Adrenal gland (tissue), 12 donors: ENCODE data around the gene SNX9. TPM values are rescaled to one million over a fixed set of nuclear protein-coding genes. Genes with fewer than 3 reads are reported as not detected.

Source experiments
- DNase-seq, 7 donors: peaks; one replicate each; pipeline ENCODE4 v3.0.0-alpha.2; 2019 to 2020
- H3K27ac ChIP-seq, 5 donors: fragments of 200-600 bp; sonication (generic) in 4 of 5; 1 replicate in 3 of 5; 2 replicates in 2 of 5; pipeline versions ENCODE4 v1.5.1 to v1.8.0; 2016 to 2020; ENCODE audit warnings: mild to moderate bottlenecking in 1 of 5
- H3K27me3 ChIP-seq: fragments of 200-600 bp; 2 replicates; pipeline ENCODE4 v1.8.0; 2021
- H3K36me3 ChIP-seq, 2 donors: fragments of 200-600 bp; replicated peaks in 1 of 2; 1 replicate in 1 of 2; 2 replicates in 1 of 2; pipeline versions ENCODE4 v1.5.1 to v1.8.0; 2018 to 2022
- H3K4me1 ChIP-seq, 2 donors: fragments of 200-600 bp; replicated peaks in 1 of 2; 1 replicate in 1 of 2; 2 replicates in 1 of 2; pipeline versions ENCODE4 v1.5.1 to v1.8.0; 2018 to 2021
- H3K4me3 ChIP-seq, 4 donors: fragments of 200-600 bp; sonication (generic) in 3 of 4; one replicate each; pipeline ENCODE4 v1.5.1; 2016 to 2018
- H3K9me3 ChIP-seq, 3 donors: fragments of 200-600 bp; sonication (generic) in 1 of 3; replicated peaks in 1 of 3; 1 replicate in 2 of 3; 2 replicates in 1 of 3; pipeline versions ENCODE4 v1.5.1 to v1.8.0; 2016 to 2021
- POLR2A ChIP-seq, 2 donors: fragments of 450-650 bp; IDR thresholded peaks; one replicate each; pipeline ENCODE4 v1.6.1; 2017; ENCODE audit warnings: antibody characterized with exemption in 2 of 2, mild to moderate bottlenecking in 2 of 2, moderate library complexity in 1 of 2
- WGBS, 4 donors: extraction: QIAGEN DNeasy Blood & Tissue Kit in 2 of 4; methylation state at CpG; one replicate each; pipeline versions ENCODE4 v1.1.5 to v1.1.7; 2013 to 2017; 5-methylcytosine and 5-hydroxymethylcytosine counted together
- intact Hi-C, 2 donors: fragments of 100-400 bp; cut with DNase I; formaldehyde crosslinking; loops; one replicate each; pipeline versions ENCODE4 v1.14.1 to v1.15.0; 2022 to 2023
- polyA plus RNA-seq, 3 donors: library from polyadenylated mRNA; stranded (reverse); fragments of 200-250 nt in 2 of 3; fragments of 350-450 nt in 1 of 3; fragmentation: Illumina TruSeq in 1 of 3; extraction: RNeasy Lipid Tissue Mini Kit (QIAGEN cat#74804) in 1 of 3; gene quantifications; one replicate each; pipeline ENCODE4 v1.2.3, GENCODE V29; 2013 to 2014
- total RNA-seq, 9 donors: library from RNA; depleted of rRNA in 4 of 9; stranded (reverse); fragments of >200 nt in 4 of 9; fragments of 120-200 nt in 1 of 9; fragmentation: NEBNext Ultra II Directional in 1 of 9; extraction: Animal tissue kit (Norgen Biotek cat#: 25700) in 1 of 9; gene quantifications; one replicate each; pipeline versions ENCODE4 v1.1.0 to v1.2.4, GENCODE V29; 2013 to 2023
- TF ChIP-seq, protein P1 (sequence below), 6 experiments: fragments of 450-650 bp in 4 of 6; fragments of 200-600 bp in 2 of 6; sonication (generic) in 1 of 6; IDR thresholded peaks; 1 replicate in 5 of 6; 2 replicates in 1 of 6; pipeline versions ENCODE4 v1.5.1 to v1.8.0; 2016 to 2021; ENCODE audit warnings: antibody characterized with exemption in 6 of 6, mild to moderate bottlenecking in 2 of 6, moderate library complexity in 1 of 6
- donor health status: healthy with polysubstance abuse.
- donor health status: Bipolar disorder and iron deficiency.
- donor health status: DM: yes; HTN: yes; CAD: no.
- donor health status: DM: no; HTN: no; CAD: no.
- donor health status: DM: no; HTN: no; CAD: no.
- donor health status: DM: yes; HTN: yes; CAD: no.

The SNX9 gene
- total and polyA plus RNA-seq, 12 donors, result 27.7 to 59.6 (median 50.4) TPM

DNA sequence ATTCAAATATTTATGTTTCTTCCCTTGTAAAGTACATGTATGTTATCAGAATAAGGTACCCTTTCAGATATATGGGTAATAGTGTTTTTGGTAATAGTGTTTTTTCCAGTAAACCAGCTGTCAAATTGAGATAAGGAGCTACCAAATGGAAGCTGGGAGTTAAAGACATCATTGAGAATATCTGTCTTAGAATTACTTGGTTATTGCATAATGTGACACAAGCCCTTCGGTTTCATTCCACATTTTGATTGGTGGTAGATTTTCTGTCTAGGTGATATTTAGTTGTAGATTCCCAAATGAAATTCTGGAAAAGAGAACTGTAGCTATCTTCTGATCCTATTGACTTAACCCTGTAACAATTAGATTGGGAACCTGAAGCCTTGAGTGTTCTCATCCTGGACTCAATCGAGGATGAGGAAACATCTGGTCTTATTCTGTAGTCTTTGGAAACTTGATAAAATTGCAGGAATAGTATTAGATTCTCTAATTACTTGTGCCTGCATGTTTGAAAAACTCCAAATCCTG, 83.6 kb downstream of the SNX9 start:
- intact Hi-C loops, result no loop called here
- H3K9me3 ChIP-seq, result no peaks in the 10 kb centered on the region
- no peaks in the 10 kb centered on the region for H3K27me3 ChIP-seq
- no peak overlapping the region for H3K4me3 ChIP-seq
- TF ChIP-seq, protein P1, sequence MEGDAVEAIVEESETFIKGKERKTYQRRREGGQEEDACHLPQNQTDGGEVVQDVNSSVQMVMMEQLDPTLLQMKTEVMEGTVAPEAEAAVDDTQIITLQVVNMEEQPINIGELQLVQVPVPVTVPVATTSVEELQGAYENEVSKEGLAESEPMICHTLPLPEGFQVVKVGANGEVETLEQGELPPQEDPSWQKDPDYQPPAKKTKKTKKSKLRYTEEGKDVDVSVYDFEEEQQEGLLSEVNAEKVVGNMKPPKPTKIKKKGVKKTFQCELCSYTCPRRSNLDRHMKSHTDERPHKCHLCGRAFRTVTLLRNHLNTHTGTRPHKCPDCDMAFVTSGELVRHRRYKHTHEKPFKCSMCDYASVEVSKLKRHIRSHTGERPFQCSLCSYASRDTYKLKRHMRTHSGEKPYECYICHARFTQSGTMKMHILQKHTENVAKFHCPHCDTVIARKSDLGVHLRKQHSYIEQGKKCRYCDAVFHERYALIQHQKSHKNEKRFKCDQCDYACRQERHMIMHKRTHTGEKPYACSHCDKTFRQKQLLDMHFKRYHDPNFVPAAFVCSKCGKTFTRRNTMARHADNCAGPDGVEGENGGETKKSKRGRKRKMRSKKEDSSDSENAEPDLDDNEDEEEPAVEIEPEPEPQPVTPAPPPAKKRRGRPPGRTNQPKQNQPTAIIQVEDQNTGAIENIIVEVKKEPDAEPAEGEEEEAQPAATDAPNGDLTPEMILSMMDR (IDR thresholded peaks at IDR 0.05), result no peak
- TF ChIP-seq POLR2A (IDR thresholded peaks at IDR 0.05), result no peak
- no peak overlapping the region for H3K27ac ChIP-seq
- 62 to 89% (median 82%) methylated on average over 2 of the region's 2 CpGs for WGBS, 4 donors
- no peak for DNase-seq
- peaks cover 0 to 30% of the 10 kb centered on the region in 2 donors for H3K36me3 ChIP-seq
- H3K4me1 ChIP-seq, result no peaks in the 10 kb centered on the region

GRCh38 chr6:157907651-157908050, 84.6 kb downstream of the SNX9 start:
- H3K36me3 ChIP-seq, result peaks cover 0 to 21% of the 10 kb centered on the region in 2 donors
- no peak overlapping the region for H3K27ac ChIP-seq
- no peaks in the 10 kb centered on the region for H3K27me3 ChIP-seq
- H3K4me1 ChIP-seq, result no peaks in the 10 kb centered on the region
- WGBS, 4 donors, result 72 to 86% (median 84%) methylated on average over 7 of the region's 7 CpGs
- intact Hi-C loops, result no loop called here
- no peak for TF ChIP-seq POLR2A (IDR thresholded peaks at IDR 0.05)
- TF ChIP-seq, protein P1 (IDR thresholded peaks at IDR 0.05), result no peak
- H3K4me3 ChIP-seq, result no peak overlapping the region
- no peak for DNase-seq
- H3K9me3 ChIP-seq, result no peaks in the 10 kb centered on the region

DNA sequence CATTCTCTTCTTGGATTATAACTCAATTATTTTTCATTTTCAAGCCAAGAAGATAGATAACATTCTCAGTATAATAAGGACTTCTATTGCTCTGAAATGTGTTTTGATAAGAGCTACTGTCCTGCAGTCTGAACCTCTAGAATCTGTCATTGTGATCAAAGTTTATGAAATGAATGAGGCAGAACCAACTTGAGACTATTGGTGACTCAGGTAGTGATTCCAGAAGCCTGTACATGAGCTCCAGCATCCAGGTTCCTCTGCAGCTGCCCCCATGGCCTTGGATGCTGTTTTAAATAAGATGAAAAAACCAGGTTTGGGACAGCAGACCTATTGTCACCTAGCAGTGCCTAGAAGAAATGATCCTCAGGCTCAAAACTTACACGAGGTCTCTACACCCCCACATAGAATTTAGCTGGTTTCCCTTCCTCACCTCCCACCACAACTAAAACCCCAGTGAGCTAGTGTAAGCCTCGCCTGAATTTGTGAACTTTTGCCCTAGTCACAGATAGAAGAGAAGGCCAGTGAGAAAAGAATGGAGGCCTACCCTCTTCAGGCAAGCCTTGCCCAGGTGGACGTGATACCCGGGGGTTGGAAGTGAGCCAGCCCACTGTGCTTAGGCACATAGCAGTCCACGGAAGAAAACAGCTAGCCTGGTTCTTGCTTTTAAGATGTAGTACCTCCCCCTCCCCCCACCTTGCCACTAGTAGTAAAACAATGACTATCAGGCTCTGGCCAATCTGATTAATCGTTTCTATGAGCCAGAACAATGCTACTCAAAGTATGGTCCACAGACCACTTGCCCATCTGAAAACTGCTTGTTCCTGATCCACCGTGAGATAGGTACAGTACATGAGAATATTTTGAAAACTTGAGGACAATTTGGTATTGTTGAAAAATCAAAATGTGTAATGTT, 85.6 kb downstream of the SNX9 start:
- Histone ChIP-seq H3K4me3 (no peak overlapping the region), H3K27me3 (no peaks in the 10 kb centered on the region), H3K27ac (no peak overlapping the region), H3K4me1 (no peaks in the 10 kb centered on the region), H3K9me3 (no peaks in the 10 kb centered on the region), H3K36me3 (peaks cover 0 to 21% of the 10 kb centered on the region in 2 donors)
- DNase-seq, result no peak
- 70 to 90% (median 84%) methylated on average over 7 of the region's 7 CpGs for WGBS, 4 donors
- intact Hi-C loops, result no loop called here
- TF ChIP-seq POLR2A (IDR thresholded peaks at IDR 0.05), result no peak

- Histone ChIP-seq H3K27me3 (no peaks in the 10 kb centered on the region), H3K4me1 (no peaks in the 10 kb centered on the region), H3K9me3 (no peaks in the 10 kb centered on the region), H3K27ac (no peak overlapping the region), H3K4me3 (no peak overlapping the region), H3K36me3 (peaks cover 0 to 21% of the 10 kb centered on the region in 2 donors)
- no peak for DNase-seq
- intact Hi-C loops, result no loop called here
- 92 to 96% (median 94%) methylated on average over 3 of the region's 3 CpGs for WGBS, 4 donors
- TF ChIP-seq, protein P1 (IDR thresholded peaks at IDR 0.05), result no peak
- TF ChIP-seq POLR2A (IDR thresholded peaks at IDR 0.05), result no peak
Measured at GRCh38 chr6:157909282-157909664, 86.2 kb downstream of the SNX9 start.
